ENCODE results near the gene COL23A1.

Gene COL23A1

DNA sequence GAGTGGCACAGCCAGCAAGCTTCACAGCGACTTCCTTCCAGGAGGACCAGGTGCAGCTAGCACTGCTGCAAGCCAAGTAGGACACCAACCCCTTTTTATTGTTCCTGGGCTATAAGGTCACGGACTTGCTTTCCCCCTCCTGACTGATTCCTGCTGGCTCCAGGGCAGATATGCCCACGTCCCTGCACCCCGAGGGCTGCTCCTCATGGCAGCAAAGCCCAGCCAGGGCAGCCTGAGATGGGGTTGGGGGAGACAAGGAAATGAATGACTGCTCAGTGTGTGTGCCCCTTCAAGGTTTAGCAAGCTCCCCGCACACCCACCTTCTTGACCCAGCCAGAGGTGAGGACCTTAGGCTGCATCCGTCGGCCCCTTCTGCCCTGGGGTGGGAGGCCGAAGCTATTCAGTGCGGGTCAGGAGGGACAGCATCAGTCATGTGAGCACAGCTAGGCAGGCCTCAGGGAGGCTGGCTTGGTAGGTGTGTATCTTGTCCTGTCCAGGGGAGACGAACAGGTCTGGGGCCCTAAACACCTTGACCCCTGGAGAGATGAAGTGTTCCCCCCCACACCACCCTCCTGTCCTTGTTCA is 221.4 kb downstream of the COL23A1 start:
- peaks cover 47% of the 10 kb centered on the region for H3K27me3 ChIP-seq (replicated peaks; ENCODE audit: insufficient read depth, low read length)
- H3K9ac ChIP-seq (ENCODE audit: low read length): no peak overlapping the region
- no peak overlapping the region for H3K4me2 ChIP-seq (ENCODE audit: low read depth, low read length)

DNA sequence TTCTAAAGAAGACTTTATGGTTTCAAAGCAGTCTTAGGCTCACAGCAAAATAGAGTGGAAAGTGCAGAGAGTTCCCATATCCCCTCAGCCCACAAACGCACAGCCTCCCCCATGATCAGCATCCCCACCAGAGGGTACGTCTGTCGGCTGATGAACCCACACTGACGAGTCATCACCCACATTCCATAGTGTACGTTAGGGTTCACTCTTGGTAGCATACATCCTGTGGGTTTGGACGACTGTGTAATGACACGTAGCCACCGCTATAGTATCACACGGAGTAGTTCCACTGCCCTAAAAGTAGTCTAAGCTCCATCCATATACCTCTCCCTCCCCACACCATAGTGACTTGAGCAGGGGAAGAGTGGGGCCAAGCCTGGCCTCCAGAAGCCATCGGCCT is 221.9 kb downstream of the COL23A1 start:
- H3F3A ChIP-seq (ENCODE audit: insufficient read depth, low read length): no peaks in the 10 kb centered on the region
- H3K9ac ChIP-seq (ENCODE audit: low read length): no peak overlapping the region
- no peak for TF ChIP-seq CTCF (IDR thresholded peaks at IDR 0.05; ENCODE audit: low read length)
- TF ChIP-seq EZH2 (optimal IDR thresholded peaks at IDR 0.05; ENCODE audit: low read depth, low read length): no peak
- TF ChIP-seq EZH2phosphoT487 (IDR thresholded peaks at IDR 0.05; ENCODE audit: low read length): no peak
- no peaks in the 10 kb centered on the region for H4K20me1 ChIP-seq (ENCODE audit: insufficient read depth, low read length)
- H3K4me2 ChIP-seq (ENCODE audit: low read depth, low read length): no peak overlapping the region
- no peaks in the 10 kb centered on the region for H3K36me3 ChIP-seq (replicated peaks; ENCODE audit: insufficient read depth, low read length)
- DNase-seq: no peak
- no peaks in the 10 kb centered on the region for H3K9me3 ChIP-seq (replicated peaks; ENCODE audit: insufficient read depth, low read length)
- no peaks in the 10 kb centered on the region for H3K4me1 ChIP-seq (ENCODE audit: low read length)
- no peak overlapping the region for H2AFZ ChIP-seq (ENCODE audit: low read length)
- H3K27ac ChIP-seq (ENCODE audit: low read length): no peak overlapping the region
- H3K9me2 ChIP-seq (replicated peaks; ENCODE audit: insufficient read depth, low read length): no peaks in the 10 kb centered on the region
- H3K27me3 ChIP-seq (replicated peaks; ENCODE audit: insufficient read depth, low read length): peaks cover 50% of the 10 kb centered on the region
- no peak overlapping the region for H3K4me3 ChIP-seq (ENCODE audit: low read length)
- H3K79me2 ChIP-seq (ENCODE audit: low read length): no peaks in the 10 kb centered on the region

More for the DNA sequence above, 221.4 kb downstream of the COL23A1 start:
- TF ChIP-seq CTCF (IDR thresholded peaks at IDR 0.05; ENCODE audit: low read length): no peak
- no peak for TF ChIP-seq EZH2phosphoT487 (IDR thresholded peaks at IDR 0.05; ENCODE audit: low read length)
- no peak for TF ChIP-seq EZH2 (optimal IDR thresholded peaks at IDR 0.05; ENCODE audit: low read depth, low read length)
- Histone ChIP-seq H3K36me3 (replicated peaks; ENCODE audit: insufficient read depth, low read length) (no peaks in the 10 kb centered on the region), H2AFZ (ENCODE audit: low read length) (no peak overlapping the region), H3K79me2 (ENCODE audit: low read length) (no peaks in the 10 kb centered on the region), H3K4me3 (ENCODE audit: low read length) (no peak overlapping the region), H3K27ac (ENCODE audit: low read length) (no peak overlapping the region), H3K9me2 (replicated peaks; ENCODE audit: insufficient read depth, low read length) (no peaks in the 10 kb centered on the region), H4K20me1 (ENCODE audit: insufficient read depth, low read length) (no peaks in the 10 kb centered on the region), H3F3A (ENCODE audit: insufficient read depth, low read length) (no peaks in the 10 kb centered on the region), H3K4me1 (ENCODE audit: low read length) (no peaks in the 10 kb centered on the region), H3K9me3 (replicated peaks; ENCODE audit: insufficient read depth, low read length) (no peaks in the 10 kb centered on the region)
- no peak for DNase-seq

GRCh38 chr5:178367736-178368120 is 222.5 kb downstream of the COL23A1 start:
- no peaks in the 10 kb centered on the region for H3K4me1 ChIP-seq (ENCODE audit: low read length)
- no peaks in the 10 kb centered on the region for H3K36me3 ChIP-seq (replicated peaks; ENCODE audit: insufficient read depth, low read length)
- H3K4me2 ChIP-seq (ENCODE audit: low read depth, low read length): no peak overlapping the region
- H3K79me2 ChIP-seq (ENCODE audit: low read length): no peaks in the 10 kb centered on the region
- H3K27me3 ChIP-seq (replicated peaks; ENCODE audit: insufficient read depth, low read length): peaks cover 47% of the 10 kb centered on the region
- no peak overlapping the region for H3K27ac ChIP-seq (ENCODE audit: low read length)
- H3K9me3 ChIP-seq (replicated peaks; ENCODE audit: insufficient read depth, low read length): no peaks in the 10 kb centered on the region
- H3F3A ChIP-seq (ENCODE audit: insufficient read depth, low read length): no peaks in the 10 kb centered on the region
- TF ChIP-seq EZH2 (optimal IDR thresholded peaks at IDR 0.05; ENCODE audit: low read depth, low read length) (no peak), CTCF (IDR thresholded peaks at IDR 0.05; ENCODE audit: low read length) (no peak), EZH2phosphoT487 (IDR thresholded peaks at IDR 0.05; ENCODE audit: low read length) (no peak)
- no peak for DNase-seq
- H3K9me2 ChIP-seq (replicated peaks; ENCODE audit: insufficient read depth, low read length): no peaks in the 10 kb centered on the region
- no peak overlapping the region for H3K9ac ChIP-seq (ENCODE audit: low read length)
- no peaks in the 10 kb centered on the region for H4K20me1 ChIP-seq (ENCODE audit: insufficient read depth, low read length)
- no peak overlapping the region for H3K4me3 ChIP-seq (ENCODE audit: low read length)
- H2AFZ ChIP-seq (ENCODE audit: low read length): no peak overlapping the region

Data from MM.1S (cell line).